Right lobe of liver (tissue), 4 donors: ENCODE data around the gene MEAK7.

ENCODE experiments used
- CTCF ChIP-seq, 4 donors: fragments of 200-600 bp in 3 of 4; fragments of 450-650 bp in 1 of 4; IDR thresholded peaks; one replicate each; pipeline versions ENCODE4 v1.5.1 to v1.8.0; 2016 to 2022; ENCODE audit warnings: antibody characterized with exemption in 4 of 4, mild to moderate bottlenecking in 2 of 4
- POLR2A ChIP-seq: fragments of 450-650 bp; IDR thresholded peaks from one replicate; pipeline ENCODE4 v1.6.1; 2017; ENCODE audit warnings: antibody characterized with exemption, mild to moderate bottlenecking
- donor health status: DM: no; HTN: no; CAD: no.
- donor health status: DM: no; HTN: no; CAD: no.
- donor health status: DM: no; HTN: yes; CAD: no.

GRCh38 chr16:84505249-84506187, 1.1 kb upstream of the MEAK7 start:
- TF ChIP-seq CTCF (IDR thresholded peaks at IDR 0.05) (no peak), POLR2A (no peak)
